Ovary (tissue), 3 donors: ENCODE data around the gene BEST2.

Experiments used
- POLR2A ChIP-seq: fragments of 450-650 bp; IDR thresholded peaks from one replicate; pipeline ENCODE4 v1.6.1; 2017; ENCODE audit warnings: antibody characterized with exemption, mild to moderate bottlenecking, moderate library complexity
- TF ChIP-seq, protein P1 (sequence below), 3 donors: fragments of 450-650 bp in 2 of 3; fragments of 200-600 bp in 1 of 3; IDR thresholded peaks; one replicate each; pipeline versions ENCODE4 v1.5.1 to v1.8.0; 2016 to 2022; ENCODE audit warnings: antibody characterized with exemption in 3 of 3, mild to moderate bottlenecking in 1 of 3
- donor health status: DM: no; HTN: no; CAD: no.

DNA sequence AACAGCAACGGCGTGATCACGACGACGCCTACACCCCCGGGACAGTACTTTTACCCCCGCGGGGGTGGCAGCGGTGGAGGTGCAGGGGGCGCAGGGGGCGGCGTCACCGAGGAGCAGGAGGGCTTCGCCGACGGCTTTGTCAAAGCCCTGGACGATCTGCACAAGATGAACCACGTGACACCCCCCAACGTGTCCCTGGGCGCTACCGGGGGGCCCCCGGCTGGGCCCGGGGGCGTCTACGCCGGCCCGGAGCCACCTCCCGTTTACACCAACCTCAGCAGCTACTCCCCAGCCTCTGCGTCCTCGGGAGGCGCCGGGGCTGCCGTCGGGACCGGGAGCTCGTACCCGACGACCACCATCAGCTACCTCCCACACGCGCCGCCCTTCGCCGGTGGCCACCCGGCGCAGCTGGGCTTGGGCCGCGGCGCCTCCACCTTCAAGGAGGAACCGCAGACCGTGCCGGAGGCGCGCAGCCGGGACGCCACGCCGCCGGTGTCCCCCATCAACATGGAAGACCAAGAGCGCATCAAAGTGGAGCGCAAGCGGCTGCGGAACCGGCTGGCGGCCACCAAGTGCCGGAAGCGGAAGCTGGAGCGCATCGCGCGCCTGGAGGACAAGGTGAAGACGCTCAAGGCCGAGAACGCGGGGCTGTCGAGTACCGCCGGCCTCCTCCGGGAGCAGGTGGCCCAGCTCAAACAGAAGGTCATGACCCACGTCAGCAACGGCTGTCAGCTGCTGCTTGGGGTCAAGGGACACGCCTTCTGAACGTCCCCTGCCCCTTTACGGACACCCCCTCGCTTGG lies 40.7 kb downstream of the BEST2 start:
- TF ChIP-seq, protein P1, sequence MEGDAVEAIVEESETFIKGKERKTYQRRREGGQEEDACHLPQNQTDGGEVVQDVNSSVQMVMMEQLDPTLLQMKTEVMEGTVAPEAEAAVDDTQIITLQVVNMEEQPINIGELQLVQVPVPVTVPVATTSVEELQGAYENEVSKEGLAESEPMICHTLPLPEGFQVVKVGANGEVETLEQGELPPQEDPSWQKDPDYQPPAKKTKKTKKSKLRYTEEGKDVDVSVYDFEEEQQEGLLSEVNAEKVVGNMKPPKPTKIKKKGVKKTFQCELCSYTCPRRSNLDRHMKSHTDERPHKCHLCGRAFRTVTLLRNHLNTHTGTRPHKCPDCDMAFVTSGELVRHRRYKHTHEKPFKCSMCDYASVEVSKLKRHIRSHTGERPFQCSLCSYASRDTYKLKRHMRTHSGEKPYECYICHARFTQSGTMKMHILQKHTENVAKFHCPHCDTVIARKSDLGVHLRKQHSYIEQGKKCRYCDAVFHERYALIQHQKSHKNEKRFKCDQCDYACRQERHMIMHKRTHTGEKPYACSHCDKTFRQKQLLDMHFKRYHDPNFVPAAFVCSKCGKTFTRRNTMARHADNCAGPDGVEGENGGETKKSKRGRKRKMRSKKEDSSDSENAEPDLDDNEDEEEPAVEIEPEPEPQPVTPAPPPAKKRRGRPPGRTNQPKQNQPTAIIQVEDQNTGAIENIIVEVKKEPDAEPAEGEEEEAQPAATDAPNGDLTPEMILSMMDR (IDR thresholded peaks at IDR 0.05): peak in 1 of 3 donors; percentile 13
- TF ChIP-seq POLR2A: no peak
